Progenitor cell of endocrine pancreas (in vitro differentiated cells): ENCODE results near the gene VIPAS39. TPM values are rescaled to one million over a fixed set of nuclear protein-coding genes. Genes with fewer than 3 reads are reported as not detected.

Source experiments
- DNase-seq: peaks from one replicate; pipeline ENCODE4 v3.0.0; 2021; ENCODE audit warnings: low spot score; ENCODE audit not compliant: unreplicated experiment
- H3K27ac Mint-ChIP-seq: 2 replicates; pipeline ENCODE4 v1.8.0; 2021; ENCODE audit warnings: mild to moderate bottlenecking, moderate library complexity, mixed read lengths
- H3K27me3 Mint-ChIP-seq: 2 replicates; pipeline ENCODE4 v1.8.0; 2021; ENCODE audit warnings: mixed read lengths
- H3K36me3 Mint-ChIP-seq: 2 replicates; pipeline ENCODE4 v1.8.0; 2022; ENCODE audit warnings: mixed read lengths; ENCODE audit not compliant: insufficient read depth
- H3K4me1 Mint-ChIP-seq: 2 replicates; pipeline ENCODE4 v1.8.0; 2021; ENCODE audit warnings: low read depth, mixed read lengths
- H3K4me3 Mint-ChIP-seq: 2 replicates; pipeline ENCODE4 v1.8.0; 2021; ENCODE audit warnings: low read depth, mild to moderate bottlenecking, moderate library complexity, mixed read lengths
- H3K9me3 Mint-ChIP-seq: 2 replicates; pipeline ENCODE4 v1.8.0; 2021; ENCODE audit warnings: low read depth, mixed read lengths
- CTCF ChIP-seq: fragments of 200-600 bp; sonication (generic); IDR thresholded peaks from one replicate; pipeline ENCODE4 v1.5.0; 2021; ENCODE audit warnings: antibody characterized with exemption, mild to moderate bottlenecking; ENCODE audit not compliant: unreplicated experiment
- total RNA-seq: library from RNA; stranded (reverse); gene quantifications from 2 replicates; pipeline ENCODE4 v1.2.1, GENCODE V29; 2021

Gene VIPAS39
- total RNA-seq, 1 donor from 2014 or later = 30.7 TPM

GRCh38 chr14:77498120-77498979 lies 40.9 kb upstream of the VIPAS39 start, which contains the start of gene ISM2:
Gene ISM2, minus strand, starts transcription at chr14:77498816. Its CDS starts 23 bp downstream, at chr14:77498793.
- peaks cover 35% of the 10 kb centered on the region for H3K27me3 Mint-ChIP-seq
- no peak for TF ChIP-seq CTCF
- no peak within 1 kb of the TSS for H3K27ac Mint-ChIP-seq
- peak; percentile 45 for DNase-seq
- peaks cover 4% of the 10 kb centered on the region for H3K9me3 Mint-ChIP-seq
- peaks cover 3% of the 10 kb centered on the region for H3K36me3 Mint-ChIP-seq
- H3K4me1 Mint-ChIP-seq = no peaks in the 10 kb centered on the region
- H3K4me3 Mint-ChIP-seq = peak within 1 kb of the TSS; percentile 69

- no peak for TF ChIP-seq CTCF
- H3K9me3 Mint-ChIP-seq = no peaks in the 10 kb centered on the region
- no peak overlapping the region for H3K27ac Mint-ChIP-seq
- H3K27me3 Mint-ChIP-seq = peaks cover 29% of the 10 kb centered on the region
- no peaks in the 10 kb centered on the region for H3K36me3 Mint-ChIP-seq
- no peak overlapping the region for H3K4me3 Mint-ChIP-seq
- H3K4me1 Mint-ChIP-seq = no peaks in the 10 kb centered on the region
- no peak for DNase-seq
Measured at GRCh38 chr14:77495334-77495733, 37.9 kb upstream of the VIPAS39 start.

DNA sequence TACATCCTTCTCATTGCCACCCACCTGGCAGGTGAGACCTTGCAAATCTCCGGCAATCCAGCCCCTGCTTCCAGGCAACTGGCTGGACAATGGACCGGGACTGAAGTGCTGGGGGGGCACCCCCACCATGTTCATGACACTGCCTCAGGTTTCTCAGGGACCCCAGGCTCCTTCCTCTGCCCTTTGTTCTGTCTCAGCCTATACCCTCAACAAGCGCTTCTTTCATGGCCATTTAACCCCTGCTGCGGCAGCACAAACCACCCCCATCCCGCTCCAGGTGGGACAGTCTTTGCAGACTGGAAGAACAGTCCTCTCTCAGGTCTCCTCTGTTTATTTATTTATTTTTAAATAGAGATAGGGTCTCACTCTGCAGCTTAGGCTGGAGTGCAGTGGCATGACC lies 33.7 kb upstream of the VIPAS39 start:
- DNase-seq = no peak
- Mint-ChIP-seq H3K4me1 (no peaks in the 10 kb centered on the region), H3K27ac (no peak overlapping the region), H3K36me3 (no peaks in the 10 kb centered on the region), H3K4me3 (no peak overlapping the region), H3K27me3 (peaks cover 4% of the 10 kb centered on the region), H3K9me3 (no peaks in the 10 kb centered on the region)
- no peak for TF ChIP-seq CTCF

- no peak for TF ChIP-seq CTCF
- Mint-ChIP-seq H3K27me3 (no peaks in the 10 kb centered on the region), H3K36me3 (no peaks in the 10 kb centered on the region), H3K4me3 (no peak overlapping the region), H3K27ac (no peak overlapping the region), H3K9me3 (no peaks in the 10 kb centered on the region), H3K4me1 (no peaks in the 10 kb centered on the region)
- no peak for DNase-seq
Measured at GRCh38 chr14:77490347-77490986, 33.1 kb upstream of the VIPAS39 start.

DNA sequence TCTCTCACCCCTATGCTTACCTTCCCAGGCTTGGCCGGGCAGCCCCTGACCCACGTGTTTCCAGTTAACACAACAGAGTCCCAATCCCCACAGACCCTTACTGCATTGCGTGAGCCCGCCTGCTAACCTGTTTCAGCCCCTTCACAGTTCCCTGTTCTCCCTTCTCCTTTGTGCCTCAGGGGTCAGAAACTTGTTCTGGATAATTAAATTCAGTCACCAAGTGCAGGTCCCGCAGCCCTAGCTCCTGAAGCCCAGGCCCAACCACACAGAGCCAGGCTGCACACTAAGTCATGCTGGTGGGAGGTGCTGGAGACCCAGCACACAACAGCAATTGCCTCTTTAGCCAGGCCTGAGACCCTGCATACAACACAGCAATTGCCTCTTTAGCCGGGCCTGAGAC lies 31.6 kb upstream of the VIPAS39 start:
- H3K4me3 Mint-ChIP-seq = no peak overlapping the region
- H3K27me3 Mint-ChIP-seq = no peaks in the 10 kb centered on the region
- H3K36me3 Mint-ChIP-seq = no peaks in the 10 kb centered on the region
- no peak overlapping the region for H3K27ac Mint-ChIP-seq
- no peaks in the 10 kb centered on the region for H3K9me3 Mint-ChIP-seq
- no peak for DNase-seq
- no peaks in the 10 kb centered on the region for H3K4me1 Mint-ChIP-seq
- no peak for TF ChIP-seq CTCF
